ENCODE measurements around the gene IFT57.

GRCh38 chr3:108221393-108221792 is 831 bp downstream of the IFT57 start:
- TF ChIP-seq CTCF (IDR thresholded peaks at IDR 0.05; ENCODE audit: insufficient read depth, low read depth, low read length) (no peak), EZH2 (IDR thresholded peaks at IDR 0.05; ENCODE audit: insufficient read depth, low read length) (no peak)
